Hepatocyte (in vitro differentiated cells): ENCODE results near the gene SLC7A10. TPM values are rescaled to one million over a fixed set of nuclear protein-coding genes. Genes with fewer than 3 reads are reported as not detected.

Experiments used
- DNase-seq: peaks from one replicate; pipeline ENCODE4 v3.0.0-alpha.2; 2016; ENCODE audit warnings: low spot score
- H2AFZ ChIP-seq: fragments of 200-600 bp; sonication (generic); 2 replicates; pipeline ENCODE4 v1.6.0; 2016; ENCODE audit warnings: antibody characterized with exemption, mild to moderate bottlenecking
- H3K27ac ChIP-seq: fragments of 200-600 bp; sonication (generic); 2 replicates; pipeline ENCODE4 v1.5.1; 2016; ENCODE audit warnings: mild to moderate bottlenecking
- H3K27me3 ChIP-seq: fragments of 200-600 bp; sonication (generic); 2 replicates; pipeline ENCODE4 v1.6.1; 2016
- H3K36me3 ChIP-seq: fragments of 200-600 bp; sonication (generic); replicated peaks from 2 replicates; pipeline ENCODE4 v1.5.1; 2016; ENCODE audit warnings: low read depth; ENCODE audit not compliant: insufficient read depth
- H3K4me1 ChIP-seq: fragments of 200-600 bp; sonication (generic); 2 replicates; pipeline ENCODE4 v1.5.1; 2016; ENCODE audit warnings: mild to moderate bottlenecking, moderate library complexity; ENCODE audit not compliant: insufficient read depth
- H3K4me2 ChIP-seq: fragments of 200-600 bp; sonication (generic); 2 replicates; pipeline ENCODE4 v1.6.0; 2016
- H3K4me3 ChIP-seq: fragments of 200-600 bp; sonication (generic); 2 replicates; pipeline ENCODE4 v1.5.1; 2016; ENCODE audit warnings: mild to moderate bottlenecking
- H3K79me2 ChIP-seq: fragments of 200-600 bp; sonication (generic); 2 replicates; pipeline ENCODE4 v1.6.0; 2017; ENCODE audit warnings: mild to moderate bottlenecking
- H3K9me2 ChIP-seq: fragments of 200-600 bp; sonication (generic); replicated peaks from 2 replicates; pipeline ENCODE4 v1.6.0; 2017; ENCODE audit warnings: mild to moderate bottlenecking; ENCODE audit not compliant: insufficient read depth
- H3K9me3 ChIP-seq: fragments of 200-600 bp; sonication (generic); 2 replicates; pipeline ENCODE4 v1.5.1; 2016; ENCODE audit warnings: low read depth, mild to moderate bottlenecking
- H4K20me1 ChIP-seq: fragments of 200-600 bp; sonication (generic); 2 replicates; pipeline ENCODE4 v1.6.0; 2016; ENCODE audit warnings: mild to moderate bottlenecking; ENCODE audit not compliant: insufficient read depth, poor library complexity, severe bottlenecking
- EZH2 ChIP-seq: fragments of 200-600 bp; sonication (generic); IDR thresholded peaks from 2 replicates; pipeline ENCODE4 v1.6.1; 2016; ENCODE audit warnings: antibody characterized with exemption, mild to moderate bottlenecking, borderline replicate concordance
- EZH2phosphoT487 ChIP-seq: fragments of 200-600 bp; sonication (generic); IDR thresholded peaks from one replicate; pipeline ENCODE4 v1.6.1; 2018; ENCODE audit warnings: antibody characterized with exemption, mild to moderate bottlenecking, low read depth, moderate library complexity; ENCODE audit not compliant: unreplicated experiment, severe bottlenecking
- WGBS: methylation state at CpG from one replicate; pipeline ENCODE4 v1.1.6; 2016; ENCODE audit warnings: low lambda C conversion rate; ENCODE audit errors: missing lambda C conversion rate; 5-methylcytosine and 5-hydroxymethylcytosine counted together
- polyA plus RNA-seq: library from polyadenylated mRNA; unstranded; fragments of >200 nt; fragmentation: Nextera tagmentation; extraction: Ambion mirVana; gene quantifications from 2 replicates; pipeline ENCODE4 v1.2.1, GENCODE V29; 2016
- total RNA-seq: library from RNA; depleted of rRNA; stranded (reverse); fragments of >200 nt; gene quantifications from 2 replicates; pipeline ENCODE4 v1.2.3, GENCODE V29; 2014
- TF ChIP-seq, protein P1 (sequence below): fragments of 200-600 bp; sonication (generic); IDR thresholded peaks from 2 replicates; pipeline ENCODE4 v1.5.1; 2016; ENCODE audit warnings: antibody characterized with exemption, mild to moderate bottlenecking; ENCODE audit not compliant: poor library complexity

Gene SLC7A10
- total and polyA plus RNA-seq, 2 experiments from 2014 or later, result 5.5 to 7.3 TPM

DNA sequence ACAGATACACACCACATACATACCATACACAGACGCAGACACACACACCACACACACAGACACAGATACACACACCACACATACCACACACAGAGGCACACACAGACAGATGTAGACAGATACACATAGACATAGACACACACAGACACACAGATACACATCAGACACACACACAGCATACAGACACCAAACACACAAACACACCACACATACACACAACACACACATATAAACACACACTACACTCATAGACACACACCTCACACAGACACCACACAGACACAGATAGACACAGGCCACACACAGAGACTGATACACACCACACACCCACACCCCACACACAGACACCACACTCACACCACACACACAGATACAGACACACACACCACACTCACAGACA, 24.9 kb upstream of the SLC7A10 start:
- DNase-seq, result no peak
- H3K27me3 ChIP-seq, result no peaks in the 10 kb centered on the region
- no peak overlapping the region for H3K4me3 ChIP-seq
- no peaks in the 10 kb centered on the region for H4K20me1 ChIP-seq
- WGBS, result 89% methylated on average over 1 of the region's 1 CpG
- H3K4me1 ChIP-seq, result no peaks in the 10 kb centered on the region
- no peak overlapping the region for H3K27ac ChIP-seq
- H3K79me2 ChIP-seq, result no peaks in the 10 kb centered on the region
- no peak overlapping the region for H2AFZ ChIP-seq
- no peaks in the 10 kb centered on the region for H3K9me2 ChIP-seq
- H3K36me3 ChIP-seq, result no peaks in the 10 kb centered on the region
- H3K9me3 ChIP-seq, result no peaks in the 10 kb centered on the region
- no peak for TF ChIP-seq EZH2phosphoT487
- TF ChIP-seq, protein P1, sequence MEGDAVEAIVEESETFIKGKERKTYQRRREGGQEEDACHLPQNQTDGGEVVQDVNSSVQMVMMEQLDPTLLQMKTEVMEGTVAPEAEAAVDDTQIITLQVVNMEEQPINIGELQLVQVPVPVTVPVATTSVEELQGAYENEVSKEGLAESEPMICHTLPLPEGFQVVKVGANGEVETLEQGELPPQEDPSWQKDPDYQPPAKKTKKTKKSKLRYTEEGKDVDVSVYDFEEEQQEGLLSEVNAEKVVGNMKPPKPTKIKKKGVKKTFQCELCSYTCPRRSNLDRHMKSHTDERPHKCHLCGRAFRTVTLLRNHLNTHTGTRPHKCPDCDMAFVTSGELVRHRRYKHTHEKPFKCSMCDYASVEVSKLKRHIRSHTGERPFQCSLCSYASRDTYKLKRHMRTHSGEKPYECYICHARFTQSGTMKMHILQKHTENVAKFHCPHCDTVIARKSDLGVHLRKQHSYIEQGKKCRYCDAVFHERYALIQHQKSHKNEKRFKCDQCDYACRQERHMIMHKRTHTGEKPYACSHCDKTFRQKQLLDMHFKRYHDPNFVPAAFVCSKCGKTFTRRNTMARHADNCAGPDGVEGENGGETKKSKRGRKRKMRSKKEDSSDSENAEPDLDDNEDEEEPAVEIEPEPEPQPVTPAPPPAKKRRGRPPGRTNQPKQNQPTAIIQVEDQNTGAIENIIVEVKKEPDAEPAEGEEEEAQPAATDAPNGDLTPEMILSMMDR, result no peak
- no peak for TF ChIP-seq EZH2
- no peak overlapping the region for H3K4me2 ChIP-seq

GRCh38 chr19:33249740-33250366, 24.2 kb upstream of the SLC7A10 start:
- no peak for DNase-seq
- 88% methylated on average over 3 of the region's 3 CpGs for WGBS
- no peaks in the 10 kb centered on the region for H3K4me1 ChIP-seq
- no peaks in the 10 kb centered on the region for H4K20me1 ChIP-seq
- no peaks in the 10 kb centered on the region for H3K27me3 ChIP-seq
- no peak overlapping the region for H2AFZ ChIP-seq
- H3K9me2 ChIP-seq, result no peaks in the 10 kb centered on the region
- no peaks in the 10 kb centered on the region for H3K9me3 ChIP-seq
- H3K4me3 ChIP-seq, result no peak overlapping the region
- H3K79me2 ChIP-seq, result no peaks in the 10 kb centered on the region
- H3K4me2 ChIP-seq, result no peak overlapping the region
- H3K27ac ChIP-seq, result no peak overlapping the region
- H3K36me3 ChIP-seq, result no peaks in the 10 kb centered on the region
- no peak for TF ChIP-seq EZH2
- TF ChIP-seq, protein P1, result no peak
- TF ChIP-seq EZH2phosphoT487, result no peak

- Histone ChIP-seq H4K20me1 (no peaks in the 10 kb centered on the region), H3K79me2 (no peaks in the 10 kb centered on the region), H2AFZ (no peak overlapping the region), H3K4me3 (no peak overlapping the region), H3K27ac (peak overlapping the region; percentile 53), H3K4me1 (no peaks in the 10 kb centered on the region), H3K9me3 (no peaks in the 10 kb centered on the region), H3K27me3 (no peaks in the 10 kb centered on the region), H3K36me3 (no peaks in the 10 kb centered on the region), H3K9me2 (no peaks in the 10 kb centered on the region), H3K4me2 (no peak overlapping the region)
- WGBS, result 74% methylated on average over 26 of the region's 28 CpGs
- DNase-seq, result peak; percentile 61
- no peak for TF ChIP-seq EZH2phosphoT487
- TF ChIP-seq, protein P1, result no peak
- TF ChIP-seq EZH2, result no peak
Measured at GRCh38 chr19:33248954-33249613, 23.4 kb upstream of the SLC7A10 start.
